ENCODE measurements around the gene SLC37A3. TPM values are rescaled to one million over a fixed set of nuclear protein-coding genes. Genes with fewer than 3 reads are reported as not detected.
A peak's percentile ranks its signal among the peaks of the same experiment; 100 is the strongest.

Gene SLC37A3
- total RNA-seq, 1 donor from 2014 or later = 73.7 TPM

DNA sequence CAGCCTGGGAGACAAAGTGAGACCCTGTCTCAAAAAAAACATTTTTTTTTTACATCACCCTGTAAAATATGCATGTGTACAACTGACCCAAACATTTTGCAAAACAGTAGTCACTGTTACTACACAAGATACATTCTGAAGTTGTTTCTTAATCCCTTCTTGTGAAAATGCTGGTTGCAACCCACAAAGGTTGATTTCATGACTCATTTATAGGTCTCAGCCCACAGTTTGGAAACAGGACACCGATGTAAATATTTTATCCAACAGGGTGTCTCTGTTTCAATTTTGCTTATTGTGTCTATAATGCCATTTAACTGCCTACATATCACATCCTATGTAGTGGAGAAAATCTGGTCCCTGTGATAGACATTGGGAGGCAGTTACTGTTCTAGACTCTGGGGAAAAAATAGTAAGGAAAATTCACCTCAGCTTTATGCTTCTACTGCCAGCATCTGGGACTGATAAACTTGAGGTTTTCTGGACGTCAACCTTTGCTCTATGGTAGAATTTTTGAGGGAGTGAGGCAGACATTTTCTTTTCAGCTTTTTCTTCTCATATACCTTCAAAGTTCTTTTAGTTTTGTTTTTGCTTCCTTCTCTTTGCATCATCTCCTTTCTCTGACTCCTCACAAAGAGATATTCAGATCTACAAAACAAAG lies 4.0 kb upstream of the SLC37A3 start:
- no peak for DNase-seq (ENCODE audit: low spot score)

DNA sequence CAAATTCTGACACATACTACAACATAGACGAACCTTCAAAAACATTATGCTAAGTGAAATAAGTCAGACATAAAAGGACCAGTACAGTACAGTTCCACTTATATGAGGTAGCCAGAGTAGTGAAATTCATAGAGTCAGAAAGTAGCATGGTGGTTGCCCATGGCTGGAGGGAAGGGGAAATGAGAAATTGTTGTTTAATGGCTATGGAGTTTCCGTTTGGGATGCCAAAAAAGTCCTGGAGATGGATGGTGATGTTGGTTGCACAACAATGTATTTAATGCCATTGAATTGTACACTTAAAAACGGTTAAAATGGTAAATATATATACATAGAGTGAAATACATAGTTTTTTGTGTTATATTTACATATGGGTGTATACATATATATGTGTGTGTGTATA lies 2.1 kb upstream of the SLC37A3 start:
- no peak for DNase-seq (ENCODE audit: low spot score)

DNA sequence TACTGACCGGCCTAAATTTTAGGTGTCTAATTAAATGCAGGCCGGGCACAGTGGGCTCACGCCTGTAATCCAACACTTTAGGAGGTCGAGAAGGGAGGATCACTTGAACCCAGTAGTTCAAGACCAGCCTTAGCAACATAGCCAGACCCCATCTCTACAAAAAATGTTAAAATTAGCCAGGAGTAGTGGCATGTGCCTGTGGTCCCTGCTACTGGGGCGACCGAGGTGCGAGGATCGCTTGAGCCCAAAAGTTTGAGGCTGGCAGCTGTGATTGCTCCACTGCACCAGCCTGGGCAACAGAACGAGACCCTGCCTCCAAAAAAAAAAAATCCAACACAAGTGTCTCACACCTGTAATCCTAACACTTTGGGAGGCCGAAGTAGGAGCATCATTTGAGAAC lies 491 bp upstream of the SLC37A3 start:
- DNase-seq (ENCODE audit: low spot score) = no peak

DNA sequence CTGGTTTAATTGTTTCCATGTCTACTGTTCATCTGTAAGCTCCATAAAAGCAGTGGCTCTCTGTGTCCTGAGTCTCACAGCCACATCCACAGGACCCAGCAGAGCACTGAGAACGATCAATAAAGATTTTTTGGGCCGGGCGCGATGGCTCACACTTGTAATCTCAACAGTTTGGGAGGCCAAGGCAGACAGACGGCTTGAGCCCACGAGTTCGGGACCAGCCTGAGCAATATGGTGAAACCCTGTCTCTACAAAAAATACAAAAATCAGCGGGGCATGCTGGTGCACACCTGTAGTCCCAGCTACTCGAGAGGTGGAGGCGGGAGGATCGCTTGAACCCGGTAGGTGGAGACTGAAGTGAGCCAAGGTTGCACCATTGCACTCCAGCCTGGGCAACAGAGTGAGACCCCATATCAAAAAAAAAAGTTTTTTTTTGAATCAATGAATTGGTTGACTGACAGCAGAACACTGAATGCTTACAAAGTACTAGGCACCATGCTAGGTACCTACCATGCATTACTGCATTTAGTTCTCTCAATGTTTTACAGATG lies 4.5 kb downstream of the SLC37A3 start:
- DNase-seq (ENCODE audit: low spot score) = no peak

DNA sequence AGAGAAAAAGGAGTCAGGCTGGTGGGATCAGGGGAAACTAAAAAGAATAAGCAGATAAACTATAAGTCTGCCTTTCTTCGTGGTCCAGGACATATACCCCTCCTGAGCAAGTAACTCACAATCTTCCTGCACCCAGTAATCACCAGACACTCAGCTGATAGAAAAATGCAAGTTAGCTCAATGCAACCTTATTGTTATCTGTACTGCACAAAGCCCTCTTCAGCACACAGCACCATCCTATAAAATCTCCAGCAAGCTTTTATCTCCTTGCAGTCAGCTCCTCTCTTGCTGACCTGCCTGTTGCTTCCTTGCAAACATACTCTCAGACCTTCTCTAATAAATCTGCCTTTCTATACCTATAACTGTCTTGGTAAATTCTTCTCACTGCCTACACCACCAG lies 6.7 kb downstream of the SLC37A3 start:
- DNase-seq (ENCODE audit: low spot score) = peak; percentile 13

DNA sequence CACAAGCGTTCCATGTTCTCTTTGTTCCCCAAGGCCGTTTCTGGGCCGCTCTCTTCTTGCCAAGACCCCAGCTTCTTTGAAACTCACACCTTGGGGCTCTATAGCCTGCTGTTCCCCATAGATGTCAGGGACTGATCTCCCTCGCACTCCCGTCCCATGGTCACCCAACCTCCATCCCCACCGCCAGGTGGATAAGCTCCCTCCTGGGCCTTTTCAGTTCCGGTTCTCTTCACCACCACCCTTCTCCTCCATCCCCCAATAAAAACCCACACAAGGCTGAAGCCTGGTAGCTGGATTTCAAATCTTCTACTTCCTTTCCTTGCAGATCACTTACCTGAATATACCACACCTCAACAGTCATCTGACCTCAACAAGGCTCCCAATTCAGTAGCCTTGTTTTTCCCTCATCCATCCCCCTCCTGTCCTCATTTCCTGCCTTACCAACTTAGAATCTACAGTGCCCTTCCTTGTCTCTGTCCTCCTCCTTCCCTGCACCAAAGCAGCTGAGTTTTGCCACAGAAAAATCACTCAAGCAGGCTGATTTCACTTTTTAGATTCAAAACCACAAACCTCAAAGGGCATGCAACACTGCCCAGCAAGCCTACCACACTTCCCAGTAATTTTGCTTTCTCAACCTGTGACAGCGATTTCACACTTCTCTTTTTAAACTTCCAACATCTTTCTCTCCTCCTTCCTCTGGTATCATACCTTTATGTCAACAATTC lies 7.7 kb downstream of the SLC37A3 start:
- no peak for DNase-seq (ENCODE audit: low spot score)

DNA sequence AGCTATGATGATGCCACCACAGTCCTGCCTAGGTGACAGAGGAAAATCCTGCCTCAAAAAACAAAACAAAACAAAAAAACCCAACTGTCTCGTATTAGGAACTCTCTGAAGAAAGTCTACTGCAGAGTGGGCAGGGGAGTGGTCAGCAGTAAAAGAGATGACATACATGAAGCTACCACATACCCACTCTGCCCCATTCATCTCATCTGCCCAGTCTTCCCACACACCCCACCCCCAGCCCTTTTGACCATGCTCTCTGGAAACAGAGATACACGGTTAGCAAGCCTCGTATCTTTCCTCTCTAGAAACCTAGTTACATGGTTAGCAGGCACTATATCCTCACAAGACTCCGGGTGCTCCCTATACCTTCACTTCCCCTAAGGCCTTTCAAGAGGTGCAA lies 8.3 kb downstream of the SLC37A3 start:
- no peak for DNase-seq (ENCODE audit: low spot score)

DNA sequence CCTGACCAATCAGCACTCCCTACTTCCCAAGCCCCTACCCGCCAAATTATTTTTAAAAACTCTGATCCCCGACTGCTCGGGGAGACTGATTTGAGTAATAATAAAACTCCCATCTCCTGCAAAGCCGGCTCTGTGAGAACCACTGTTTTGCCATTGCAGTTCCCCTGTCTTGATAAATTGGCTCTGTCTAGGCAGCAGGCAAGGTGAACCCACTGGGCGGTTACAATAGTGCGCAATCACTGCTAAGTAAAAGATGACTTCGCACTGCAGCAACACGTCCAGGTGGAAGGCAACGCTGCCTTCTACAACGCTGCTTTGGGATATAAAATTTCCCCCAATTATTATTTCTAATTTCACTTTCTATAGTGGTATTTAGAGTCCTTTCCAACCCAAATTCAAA lies 8.9 kb downstream of the SLC37A3 start:
- DNase-seq (ENCODE audit: low spot score) = no peak

DNA sequence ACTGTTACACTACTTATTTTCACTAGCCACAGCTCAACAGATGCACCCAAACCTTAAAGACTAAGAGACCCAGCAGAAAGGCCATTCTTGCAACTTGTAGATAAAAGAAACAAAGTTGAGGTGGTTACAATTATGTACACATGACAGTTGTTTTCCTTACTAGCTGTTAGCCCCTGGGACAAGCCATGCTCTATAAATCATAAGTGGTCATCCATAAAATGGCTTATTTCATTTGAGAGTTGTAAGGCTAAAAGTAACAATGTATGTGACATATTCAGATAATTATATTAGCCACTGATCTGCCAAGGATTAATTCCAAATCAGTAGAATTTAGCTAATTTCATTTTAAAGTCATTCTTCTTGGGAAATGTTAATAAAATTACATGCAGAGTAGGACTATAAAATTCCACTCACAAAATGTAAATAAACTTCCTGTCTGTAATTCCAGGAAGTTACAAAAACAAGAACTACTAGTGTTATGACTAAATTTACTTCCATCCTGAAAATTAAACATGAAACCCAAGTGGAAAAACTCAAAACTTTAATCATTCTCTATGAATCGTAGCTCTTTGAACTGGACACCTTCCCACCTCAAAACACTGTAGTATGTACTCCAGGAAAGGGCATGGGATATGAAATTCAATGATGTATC lies 13.3 kb downstream of the SLC37A3 start:
- DNase-seq (ENCODE audit: low spot score) = no peak

DNA sequence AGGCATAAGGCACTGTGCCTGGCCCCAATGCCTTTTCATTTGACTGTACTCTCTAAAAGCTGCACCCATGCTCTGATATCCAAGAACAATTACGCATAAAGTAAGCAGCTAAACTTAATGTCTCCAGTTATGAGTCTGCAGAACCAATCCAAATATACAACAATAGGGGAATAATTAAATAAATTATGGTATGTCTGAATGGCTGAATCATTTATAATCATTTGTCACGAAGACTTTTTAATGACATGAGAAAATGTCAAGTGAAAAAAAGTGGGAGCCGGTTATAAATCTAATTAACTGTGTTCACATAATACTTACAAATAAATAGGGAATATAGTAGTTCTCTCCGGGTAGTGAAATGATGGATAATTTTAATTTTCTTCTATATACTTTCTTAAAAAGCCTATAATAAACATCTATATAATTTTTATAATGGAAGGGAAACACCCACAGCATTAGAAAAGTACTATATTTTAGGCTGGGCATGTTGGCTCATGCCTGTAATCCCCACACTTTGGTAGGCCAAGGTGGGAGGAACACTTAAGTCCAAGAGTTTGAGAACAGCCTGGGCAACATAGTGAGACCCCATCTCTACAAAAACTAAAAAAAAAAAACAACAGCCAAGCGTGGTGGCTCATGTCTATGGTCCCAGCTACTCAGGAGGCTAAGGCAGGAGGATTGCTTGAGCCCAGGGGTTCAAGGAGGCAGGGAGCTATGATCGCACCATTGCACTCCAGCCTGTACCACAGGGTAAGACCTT lies 14.2 kb downstream of the SLC37A3 start:
- DNase-seq (ENCODE audit: low spot score) = no peak

DNA sequence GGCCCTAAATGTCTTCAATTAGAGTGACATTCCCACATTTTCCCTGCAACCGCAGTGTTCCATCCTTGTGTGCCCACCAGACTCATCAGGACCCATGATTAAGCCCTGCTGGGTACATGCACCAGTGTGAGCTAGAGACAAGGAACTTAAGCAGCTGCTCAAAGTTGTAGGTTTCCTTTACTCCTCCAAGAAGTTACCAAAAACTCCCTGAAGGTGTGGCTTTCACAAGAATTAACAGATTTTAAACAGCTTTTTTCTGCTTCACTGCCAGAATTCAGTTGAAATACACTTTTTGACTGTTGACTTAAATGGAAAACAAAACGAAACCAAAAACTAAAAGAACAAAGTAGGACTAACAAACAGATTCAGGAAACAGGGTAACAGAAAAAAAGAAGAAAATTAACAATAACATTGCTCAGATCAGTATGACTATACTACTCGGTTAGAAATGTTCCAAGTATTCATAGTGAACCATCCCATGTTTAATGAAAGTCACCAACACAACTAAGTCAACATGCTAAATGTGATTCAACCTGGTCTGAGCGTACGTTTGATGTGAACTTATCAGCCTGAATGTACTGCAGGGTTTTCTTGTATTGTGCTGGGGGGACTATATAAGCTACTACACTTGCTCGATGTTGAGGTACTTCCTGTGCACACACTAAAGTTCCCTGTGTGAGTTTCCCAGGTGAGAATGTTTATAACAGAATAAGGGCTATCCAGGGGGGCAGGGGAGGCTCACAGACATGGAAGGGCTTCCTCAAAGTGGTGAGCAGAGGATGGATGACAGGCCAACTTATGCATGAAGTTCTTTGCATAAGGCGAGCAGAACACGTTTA lies 22.2 kb downstream of the SLC37A3 start:
- no peak for DNase-seq (ENCODE audit: low spot score)

DNA sequence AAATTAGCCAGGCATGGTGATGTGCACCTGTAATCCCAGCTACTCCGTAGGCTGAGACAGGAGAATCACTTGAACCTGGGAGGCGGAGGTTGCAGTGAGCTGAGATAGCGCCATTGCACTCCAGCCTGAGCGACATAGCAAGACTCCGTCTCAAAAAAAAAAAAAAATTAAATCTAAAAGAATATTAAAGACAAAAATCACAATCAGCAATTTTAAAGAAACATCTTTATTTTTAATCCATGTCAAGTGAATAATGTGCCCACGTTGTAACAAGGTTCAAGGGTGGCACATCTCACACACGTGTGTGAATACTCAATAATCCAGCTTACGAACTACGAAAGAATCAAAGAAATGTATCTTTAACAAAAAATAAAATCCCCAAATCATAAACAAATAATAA lies 23.0 kb downstream of the SLC37A3 start:
- no peak for DNase-seq (ENCODE audit: low spot score)

DNA sequence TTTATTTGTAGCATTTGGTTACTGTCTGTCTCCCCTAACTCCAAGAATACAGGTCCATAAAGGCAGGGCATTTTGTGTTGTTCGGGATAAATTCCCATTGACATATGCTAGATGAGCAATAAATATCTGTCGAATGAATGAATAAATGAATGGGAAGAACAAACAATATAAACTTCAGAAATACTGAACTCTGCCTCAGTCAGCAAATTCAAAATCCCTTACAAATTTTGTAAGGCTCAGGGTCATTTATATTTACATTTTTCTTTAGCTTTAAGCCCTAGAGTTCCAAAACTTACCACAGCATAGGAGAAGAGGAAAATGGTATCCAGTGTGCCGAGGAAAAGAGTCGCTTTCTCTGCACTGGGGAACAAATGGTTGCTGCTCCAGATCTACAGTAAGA lies 29.0 kb downstream of the SLC37A3 start:
- DNase-seq (ENCODE audit: low spot score) = no peak

DNA sequence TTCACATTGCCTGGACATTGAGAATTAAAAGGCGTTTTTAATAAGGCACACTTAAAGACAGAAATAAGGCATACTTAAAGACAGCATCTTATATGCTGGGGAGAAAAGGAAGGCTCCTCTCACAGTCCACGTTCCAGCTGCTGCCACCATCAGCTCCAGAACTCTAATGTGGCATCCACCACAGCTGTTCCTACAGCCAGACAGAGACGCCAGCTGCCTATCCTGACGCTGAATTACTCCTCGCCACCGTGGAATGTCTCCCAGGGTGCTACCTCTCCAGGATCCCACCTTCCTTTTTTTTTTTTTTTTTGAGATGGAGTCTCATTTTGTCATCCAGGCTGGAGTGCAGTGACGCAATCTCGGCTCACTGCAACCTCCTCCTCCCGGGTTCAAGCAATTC lies 30.8 kb downstream of the SLC37A3 start:
- no peak for DNase-seq (ENCODE audit: low spot score)

DNA sequence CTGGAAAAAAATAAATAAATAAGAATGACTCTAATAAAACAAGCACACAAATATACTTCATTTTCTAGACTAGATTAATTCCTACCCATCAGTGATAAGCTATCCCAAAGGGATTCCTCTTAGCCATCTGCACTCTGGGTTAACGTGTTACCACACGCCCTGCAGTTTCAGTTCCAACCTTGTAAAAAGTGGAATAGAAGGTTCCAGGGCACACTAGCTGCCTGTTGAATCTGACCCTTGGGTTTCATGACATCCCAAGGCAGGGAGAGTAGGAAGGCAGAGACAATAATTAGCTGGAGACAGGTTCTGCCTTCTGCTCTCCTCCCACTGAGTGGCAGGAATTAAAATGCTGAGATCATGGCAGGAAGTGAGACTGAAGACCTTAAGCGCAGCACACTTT lies 33.5 kb downstream of the SLC37A3 start:
- no peak for DNase-seq (ENCODE audit: low spot score)

DNA sequence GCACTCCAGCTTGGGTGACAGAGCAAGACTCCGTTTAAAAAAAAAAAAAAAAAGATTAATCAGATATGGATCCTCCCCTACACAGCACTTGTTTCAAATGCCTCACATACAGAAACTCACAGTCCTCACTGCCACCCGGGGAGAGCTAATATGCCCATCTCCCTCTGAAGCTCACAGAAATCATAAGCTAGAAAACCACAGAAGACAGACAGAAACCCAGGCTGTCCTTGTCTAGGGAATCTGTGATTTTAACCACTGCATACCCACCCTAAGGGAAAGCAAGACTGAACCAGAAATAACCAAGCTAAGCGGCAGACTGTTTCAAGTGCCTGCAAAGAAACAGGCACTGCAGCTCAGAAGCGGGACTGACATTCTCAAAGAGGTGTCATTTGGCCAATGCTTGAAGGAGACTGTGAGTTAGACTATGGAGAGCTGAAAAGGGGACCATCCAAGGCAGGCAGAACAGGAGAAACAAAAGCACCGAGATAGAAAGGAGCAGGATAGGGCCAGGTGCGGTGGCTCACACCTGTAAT lies 37.6 kb downstream of the SLC37A3 start:
- no peak for DNase-seq (ENCODE audit: low spot score)

DNA sequence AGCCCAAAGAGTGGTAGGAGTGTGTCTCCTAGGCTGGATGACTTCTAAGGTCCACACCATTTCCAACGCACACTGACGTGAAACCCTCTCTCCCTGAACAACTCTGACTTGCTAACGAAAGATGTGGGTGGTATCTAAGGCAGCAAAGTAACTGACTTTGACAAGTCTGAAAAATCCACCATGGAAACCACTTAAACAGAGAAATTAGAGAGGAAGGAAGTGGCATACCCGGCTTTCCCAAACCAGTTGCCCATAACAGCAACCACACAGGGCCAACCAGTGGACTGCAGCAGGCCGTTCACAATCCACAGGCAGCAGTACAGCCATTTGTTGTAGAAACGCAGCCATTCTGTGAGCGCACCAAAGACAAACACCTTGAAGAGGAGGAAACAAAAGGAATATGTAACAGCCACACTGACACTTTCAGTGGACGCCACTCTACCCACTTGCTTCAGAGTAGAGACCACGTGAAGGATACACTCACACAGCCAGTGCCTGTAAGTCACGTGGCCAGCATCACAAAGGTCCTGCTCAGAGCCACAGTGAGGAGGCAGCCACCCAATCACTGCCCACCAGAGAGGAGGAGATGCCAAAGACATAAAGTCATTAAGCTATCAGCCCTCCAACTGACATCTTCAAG lies 39.8 kb downstream of the SLC37A3 start:
- no peak for DNase-seq (ENCODE audit: low spot score)

DNA sequence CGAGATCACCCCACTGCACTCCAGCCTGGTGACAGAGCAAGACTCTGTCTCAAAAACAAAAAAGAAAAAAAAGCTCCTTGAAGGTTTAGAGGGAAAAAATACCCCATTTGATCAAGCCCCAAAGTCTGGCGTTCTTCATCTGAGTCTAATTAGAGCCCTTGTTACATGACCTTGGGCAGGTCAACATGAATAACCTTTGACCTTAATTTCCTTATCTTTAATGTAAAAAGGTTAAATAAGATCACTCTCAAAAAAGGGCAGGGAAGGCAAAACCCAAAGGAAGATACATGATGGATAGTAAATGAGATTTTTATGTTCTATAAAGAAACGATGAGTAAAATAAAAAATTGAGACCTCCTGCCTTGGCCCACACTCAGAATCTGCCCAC lies 40.3 kb downstream of the SLC37A3 start:
- DNase-seq (ENCODE audit: low spot score) = no peak

DNA sequence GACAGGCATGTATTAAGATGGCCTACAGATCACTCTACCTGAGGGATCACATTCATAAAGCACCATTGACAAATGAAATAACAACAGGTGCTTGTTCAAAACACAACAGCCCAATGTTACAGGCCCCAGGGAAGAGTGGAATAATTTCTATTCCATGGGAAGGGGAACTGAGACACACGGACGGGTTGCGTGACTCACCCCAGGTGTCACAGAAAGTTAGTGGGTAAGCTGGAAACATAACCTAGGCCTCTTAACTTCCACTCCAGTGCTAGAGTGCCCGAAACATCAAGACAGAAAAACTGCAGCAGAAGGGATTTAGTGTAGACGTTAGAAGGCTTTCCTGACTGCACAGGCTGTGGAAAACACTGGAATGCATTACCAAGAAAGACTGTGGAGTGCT lies 48.3 kb downstream of the SLC37A3 start:
- DNase-seq (ENCODE audit: low spot score) = no peak

DNA sequence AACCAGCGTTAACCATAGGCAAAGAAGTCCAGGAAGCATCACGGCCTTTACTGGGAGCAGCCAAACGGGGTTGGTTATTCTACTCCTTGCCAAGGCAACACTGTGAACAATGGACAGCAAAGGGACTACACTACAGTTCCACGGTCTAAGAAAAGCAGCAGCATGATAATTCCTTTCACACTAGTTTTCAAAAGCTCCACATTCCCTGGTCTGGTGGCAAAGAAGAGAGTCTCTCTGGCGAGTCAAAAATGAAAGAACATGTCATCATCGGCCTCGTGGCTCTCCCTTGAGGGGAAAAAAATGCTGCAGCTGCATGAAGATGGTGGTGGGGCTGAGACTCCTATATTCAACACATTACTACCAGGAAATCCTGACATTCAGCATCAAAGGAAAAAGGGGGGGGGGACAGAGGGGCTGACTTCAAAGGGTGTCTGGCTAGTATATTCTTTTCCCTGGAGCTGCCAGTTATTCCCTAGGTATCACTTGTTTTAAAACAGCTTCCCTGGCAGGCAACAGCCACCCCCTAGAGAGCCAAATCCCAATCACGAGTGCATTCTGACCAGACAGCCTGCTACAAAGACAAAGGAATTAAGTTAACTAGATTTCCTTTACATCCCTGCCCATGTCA lies 49.1 kb downstream of the SLC37A3 start:
- DNase-seq (ENCODE audit: low spot score) = no peak
